Hepatocyte (in vitro differentiated cells): ENCODE measurements around the gene IL20. TPM values are rescaled to one million over a fixed set of nuclear protein-coding genes. Genes with fewer than 3 reads are reported as not detected.

Source experiments
- DNase-seq: peaks from one replicate; pipeline ENCODE4 v3.0.0-alpha.2; 2016; ENCODE audit warnings: low spot score
- H2AFZ ChIP-seq: fragments of 200-600 bp; sonication (generic); 2 replicates; pipeline ENCODE4 v1.6.0; 2016; ENCODE audit warnings: antibody characterized with exemption, mild to moderate bottlenecking
- H3K27ac ChIP-seq: fragments of 200-600 bp; sonication (generic); 2 replicates; pipeline ENCODE4 v1.5.1; 2016; ENCODE audit warnings: mild to moderate bottlenecking
- H3K27me3 ChIP-seq: fragments of 200-600 bp; sonication (generic); 2 replicates; pipeline ENCODE4 v1.6.1; 2016
- H3K36me3 ChIP-seq: fragments of 200-600 bp; sonication (generic); replicated peaks from 2 replicates; pipeline ENCODE4 v1.5.1; 2016; ENCODE audit warnings: low read depth; ENCODE audit not compliant: insufficient read depth
- H3K4me1 ChIP-seq: fragments of 200-600 bp; sonication (generic); 2 replicates; pipeline ENCODE4 v1.5.1; 2016; ENCODE audit warnings: mild to moderate bottlenecking, moderate library complexity; ENCODE audit not compliant: insufficient read depth
- H3K4me2 ChIP-seq: fragments of 200-600 bp; sonication (generic); 2 replicates; pipeline ENCODE4 v1.6.0; 2016
- H3K4me3 ChIP-seq: fragments of 200-600 bp; sonication (generic); 2 replicates; pipeline ENCODE4 v1.5.1; 2016; ENCODE audit warnings: mild to moderate bottlenecking
- H3K79me2 ChIP-seq: fragments of 200-600 bp; sonication (generic); 2 replicates; pipeline ENCODE4 v1.6.0; 2017; ENCODE audit warnings: mild to moderate bottlenecking
- H3K9me2 ChIP-seq: fragments of 200-600 bp; sonication (generic); replicated peaks from 2 replicates; pipeline ENCODE4 v1.6.0; 2017; ENCODE audit warnings: mild to moderate bottlenecking; ENCODE audit not compliant: insufficient read depth
- H3K9me3 ChIP-seq: fragments of 200-600 bp; sonication (generic); 2 replicates; pipeline ENCODE4 v1.5.1; 2016; ENCODE audit warnings: low read depth, mild to moderate bottlenecking
- H4K20me1 ChIP-seq: fragments of 200-600 bp; sonication (generic); 2 replicates; pipeline ENCODE4 v1.6.0; 2016; ENCODE audit warnings: mild to moderate bottlenecking; ENCODE audit not compliant: insufficient read depth, poor library complexity, severe bottlenecking
- EZH2 ChIP-seq: fragments of 200-600 bp; sonication (generic); IDR thresholded peaks from 2 replicates; pipeline ENCODE4 v1.6.1; 2016; ENCODE audit warnings: antibody characterized with exemption, mild to moderate bottlenecking, borderline replicate concordance
- EZH2phosphoT487 ChIP-seq: fragments of 200-600 bp; sonication (generic); IDR thresholded peaks from one replicate; pipeline ENCODE4 v1.6.1; 2018; ENCODE audit warnings: antibody characterized with exemption, mild to moderate bottlenecking, low read depth, moderate library complexity; ENCODE audit not compliant: unreplicated experiment, severe bottlenecking
- WGBS: methylation state at CpG from one replicate; pipeline ENCODE4 v1.1.6; 2016; ENCODE audit warnings: low lambda C conversion rate; ENCODE audit errors: missing lambda C conversion rate; 5-methylcytosine and 5-hydroxymethylcytosine counted together
- polyA plus RNA-seq: library from polyadenylated mRNA; unstranded; fragments of >200 nt; fragmentation: Nextera tagmentation; extraction: Ambion mirVana; gene quantifications from 2 replicates; pipeline ENCODE4 v1.2.1, GENCODE V29; 2016
- total RNA-seq: library from RNA; depleted of rRNA; stranded (reverse); fragments of >200 nt; gene quantifications from 2 replicates; pipeline ENCODE4 v1.2.3, GENCODE V29; 2014
- TF ChIP-seq, protein P1 (sequence below): fragments of 200-600 bp; sonication (generic); IDR thresholded peaks from 2 replicates; pipeline ENCODE4 v1.5.1; 2016; ENCODE audit warnings: antibody characterized with exemption, mild to moderate bottlenecking; ENCODE audit not compliant: poor library complexity

The IL20 gene
- total and polyA plus RNA-seq, 2 experiments from 2014 or later: not detected

DNA sequence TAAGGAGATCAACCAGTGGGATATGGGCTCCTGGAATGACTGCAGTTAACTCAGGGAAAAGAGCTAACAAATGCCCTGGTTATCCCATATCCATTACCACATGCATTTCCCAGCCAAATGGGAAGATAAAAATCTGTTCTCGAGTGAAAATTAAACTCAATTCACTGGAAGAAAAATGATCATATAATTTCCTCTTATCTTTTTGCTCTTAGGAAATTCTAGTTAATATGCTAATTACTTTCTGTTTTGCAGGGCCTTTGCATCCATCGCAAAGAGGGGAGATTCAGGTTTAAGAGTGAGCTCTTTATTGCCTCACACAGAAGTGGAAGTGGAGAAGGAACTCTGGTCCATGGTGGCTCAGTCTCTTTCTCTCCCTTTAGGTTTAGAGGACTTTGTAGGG lies 28.0 kb downstream of the IL20 start:
- Histone ChIP-seq H3K27ac (no peak overlapping the region), H3K9me3 (no peaks in the 10 kb centered on the region), H3K4me1 (peaks cover 8% of the 10 kb centered on the region), H2AFZ (no peak overlapping the region), H3K27me3 (peaks cover 11% of the 10 kb centered on the region), H3K36me3 (no peaks in the 10 kb centered on the region), H4K20me1 (no peaks in the 10 kb centered on the region), H3K4me3 (no peak overlapping the region), H3K79me2 (no peaks in the 10 kb centered on the region), H3K4me2 (no peak overlapping the region), H3K9me2 (no peaks in the 10 kb centered on the region)
- no peak for DNase-seq
- TF ChIP-seq EZH2: no peak
- TF ChIP-seq, protein P1, sequence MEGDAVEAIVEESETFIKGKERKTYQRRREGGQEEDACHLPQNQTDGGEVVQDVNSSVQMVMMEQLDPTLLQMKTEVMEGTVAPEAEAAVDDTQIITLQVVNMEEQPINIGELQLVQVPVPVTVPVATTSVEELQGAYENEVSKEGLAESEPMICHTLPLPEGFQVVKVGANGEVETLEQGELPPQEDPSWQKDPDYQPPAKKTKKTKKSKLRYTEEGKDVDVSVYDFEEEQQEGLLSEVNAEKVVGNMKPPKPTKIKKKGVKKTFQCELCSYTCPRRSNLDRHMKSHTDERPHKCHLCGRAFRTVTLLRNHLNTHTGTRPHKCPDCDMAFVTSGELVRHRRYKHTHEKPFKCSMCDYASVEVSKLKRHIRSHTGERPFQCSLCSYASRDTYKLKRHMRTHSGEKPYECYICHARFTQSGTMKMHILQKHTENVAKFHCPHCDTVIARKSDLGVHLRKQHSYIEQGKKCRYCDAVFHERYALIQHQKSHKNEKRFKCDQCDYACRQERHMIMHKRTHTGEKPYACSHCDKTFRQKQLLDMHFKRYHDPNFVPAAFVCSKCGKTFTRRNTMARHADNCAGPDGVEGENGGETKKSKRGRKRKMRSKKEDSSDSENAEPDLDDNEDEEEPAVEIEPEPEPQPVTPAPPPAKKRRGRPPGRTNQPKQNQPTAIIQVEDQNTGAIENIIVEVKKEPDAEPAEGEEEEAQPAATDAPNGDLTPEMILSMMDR: no peak
- TF ChIP-seq EZH2phosphoT487: no peak
- WGBS: 81% methylated on average over 2 of the region's 2 CpGs

DNA sequence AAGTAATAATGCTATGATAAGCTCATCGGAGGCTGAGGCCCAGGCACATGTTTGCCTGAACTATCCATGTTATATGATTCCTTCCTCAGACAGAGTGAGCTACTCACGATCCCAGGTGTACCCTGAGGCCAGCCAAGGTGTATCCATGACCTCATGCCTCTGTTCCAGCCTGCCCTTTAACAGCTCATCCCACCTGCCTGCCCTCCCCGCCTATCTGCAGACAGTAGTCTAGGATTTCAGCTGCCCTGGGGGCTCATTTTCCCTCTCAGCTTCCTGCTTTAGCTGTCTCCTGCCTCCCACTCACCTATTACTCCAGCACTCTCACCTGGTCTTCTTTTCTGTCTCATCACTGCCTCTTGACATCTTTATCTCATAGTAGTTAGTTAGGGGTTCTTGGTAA lies 29.9 kb downstream of the IL20 start:
- TF ChIP-seq, protein P1: no peak
- TF ChIP-seq EZH2phosphoT487: no peak
- no peak for TF ChIP-seq EZH2
- 62% methylated on average over 3 of the region's 3 CpGs for WGBS
- Histone ChIP-seq H3K4me2 (no peak overlapping the region), H2AFZ (no peak overlapping the region), H3K9me3 (no peaks in the 10 kb centered on the region), H3K27me3 (peaks cover 16% of the 10 kb centered on the region), H3K79me2 (no peaks in the 10 kb centered on the region), H3K4me1 (peaks cover 5% of the 10 kb centered on the region), H3K4me3 (no peak overlapping the region), H3K36me3 (no peaks in the 10 kb centered on the region), H3K9me2 (no peaks in the 10 kb centered on the region), H3K27ac (peak overlapping the region; percentile 40), H4K20me1 (no peaks in the 10 kb centered on the region)
- no peak for DNase-seq

DNA sequence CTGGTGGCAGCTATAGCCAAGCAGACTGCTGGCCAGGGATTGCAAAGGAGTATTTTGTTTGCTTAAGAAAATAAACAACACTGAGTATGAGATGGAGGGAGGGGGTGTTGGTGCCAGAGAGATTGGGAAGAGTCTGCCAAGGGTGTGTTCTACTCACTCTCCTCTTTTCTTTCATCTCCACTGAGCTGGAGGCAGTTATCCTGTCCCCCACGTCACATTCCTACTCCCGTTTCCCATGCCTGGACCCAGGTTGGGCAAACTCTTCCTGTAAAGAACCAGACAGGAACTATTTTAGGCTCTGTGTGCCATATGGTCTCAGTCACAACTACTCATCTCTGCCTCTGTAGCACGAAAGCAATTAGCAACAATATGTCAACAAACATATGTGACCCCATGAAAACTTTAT lies 30.4 kb downstream of the IL20 start:
- no peak overlapping the region for H3K4me2 ChIP-seq
- no peak for DNase-seq
- H2AFZ ChIP-seq: no peak overlapping the region
- no peaks in the 10 kb centered on the region for H3K36me3 ChIP-seq
- no peak overlapping the region for H3K4me3 ChIP-seq
- no peaks in the 10 kb centered on the region for H3K9me2 ChIP-seq
- TF ChIP-seq, protein P1: no peak
- TF ChIP-seq EZH2: no peak
- no peak for TF ChIP-seq EZH2phosphoT487
- H3K79me2 ChIP-seq: no peaks in the 10 kb centered on the region
- 30% methylated on average over 3 of the region's 3 CpGs for WGBS
- no peaks in the 10 kb centered on the region for H3K9me3 ChIP-seq
- H3K27ac ChIP-seq: peak overlapping the region; percentile 50
- no peaks in the 10 kb centered on the region for H4K20me1 ChIP-seq
- H3K4me1 ChIP-seq: peaks cover 5% of the 10 kb centered on the region
- peaks cover 16% of the 10 kb centered on the region for H3K27me3 ChIP-seq

DNA sequence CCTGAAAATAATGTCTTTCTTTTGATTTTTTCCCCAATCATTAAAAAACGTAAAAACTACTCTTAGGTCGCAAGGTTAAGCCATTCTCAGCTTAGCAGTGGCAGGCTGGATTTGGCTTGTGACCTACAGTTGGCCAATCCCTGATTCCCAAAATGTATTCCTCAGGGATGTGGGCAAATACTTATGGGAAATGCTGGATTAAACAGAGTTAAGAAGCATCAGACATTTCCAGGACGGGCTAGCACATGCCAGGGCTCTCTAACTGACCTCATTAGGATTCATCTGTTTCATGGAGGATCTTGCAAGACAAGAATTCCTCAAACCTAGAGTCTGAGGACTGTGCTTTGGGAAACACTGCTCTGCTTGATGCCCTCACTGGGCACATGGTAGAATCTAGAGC lies 30.8 kb downstream of the IL20 start:
- no peaks in the 10 kb centered on the region for H3K9me2 ChIP-seq
- peaks cover 16% of the 10 kb centered on the region for H3K27me3 ChIP-seq
- peaks cover 5% of the 10 kb centered on the region for H3K4me1 ChIP-seq
- no peaks in the 10 kb centered on the region for H3K9me3 ChIP-seq
- WGBS: 71% methylated on average over 3 of the region's 3 CpGs
- no peaks in the 10 kb centered on the region for H4K20me1 ChIP-seq
- peak overlapping the region; percentile 50 for H3K27ac ChIP-seq
- no peak overlapping the region for H3K4me3 ChIP-seq
- no peaks in the 10 kb centered on the region for H3K36me3 ChIP-seq
- H2AFZ ChIP-seq: no peak overlapping the region
- no peaks in the 10 kb centered on the region for H3K79me2 ChIP-seq
- no peak overlapping the region for H3K4me2 ChIP-seq
- TF ChIP-seq, protein P1: no peak
- TF ChIP-seq EZH2phosphoT487 (no peak), EZH2 (no peak)
- DNase-seq: no peak
